GM21825 (cell line): ENCODE measurements around the gene CACNB4.

Source experiments
- ATAC-seq: cut with Tn5 transposase; IDR thresholded peaks from one replicate; pipeline ENCODE4 v1.9.1; 2021; ENCODE audit warnings: mild to moderate bottlenecking, moderate library complexity; ENCODE audit not compliant: unreplicated experiment

CACNB4 gene

DNA sequence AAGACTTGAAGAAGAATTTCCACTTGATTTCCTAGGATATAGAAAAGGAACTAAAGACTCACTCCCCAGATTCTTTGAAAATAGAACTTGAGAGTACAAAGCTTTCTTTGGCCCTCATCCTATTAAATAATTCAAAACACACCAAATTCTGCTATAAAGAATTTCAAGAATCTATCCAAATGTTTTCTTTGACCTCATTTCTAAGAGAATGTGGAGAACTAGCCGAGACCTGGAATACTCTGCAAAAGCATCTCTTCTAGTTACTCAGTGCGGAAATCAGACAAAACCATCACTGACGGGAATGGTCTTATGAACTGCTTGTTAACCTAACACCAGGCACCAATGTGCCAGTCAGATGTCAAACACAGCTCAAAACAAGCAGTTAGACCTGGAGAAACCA, 226.4 kb downstream of the CACNB4 start:
- no peak for ATAC-seq

DNA sequence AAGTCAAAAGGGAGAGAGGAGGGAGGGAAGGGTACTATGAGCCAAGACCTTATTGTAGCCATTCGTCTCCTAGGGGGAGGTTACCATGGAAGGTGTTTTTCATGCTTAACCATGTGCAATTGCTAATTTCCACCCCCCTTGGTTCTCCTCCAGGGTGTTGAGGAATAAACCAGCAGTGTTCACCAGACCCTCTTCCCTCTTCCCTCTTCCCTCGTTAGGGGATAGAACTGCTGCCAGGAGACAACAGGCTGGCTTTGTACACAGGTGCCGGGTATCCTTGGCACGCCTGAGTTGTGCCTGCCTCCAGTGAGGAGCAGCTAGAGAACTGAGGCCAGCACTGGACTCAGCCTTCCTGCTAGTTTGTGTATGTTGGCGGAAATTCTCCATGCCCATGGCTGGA, 229.6 kb downstream of the CACNB4 start:
- no peak for ATAC-seq

DNA sequence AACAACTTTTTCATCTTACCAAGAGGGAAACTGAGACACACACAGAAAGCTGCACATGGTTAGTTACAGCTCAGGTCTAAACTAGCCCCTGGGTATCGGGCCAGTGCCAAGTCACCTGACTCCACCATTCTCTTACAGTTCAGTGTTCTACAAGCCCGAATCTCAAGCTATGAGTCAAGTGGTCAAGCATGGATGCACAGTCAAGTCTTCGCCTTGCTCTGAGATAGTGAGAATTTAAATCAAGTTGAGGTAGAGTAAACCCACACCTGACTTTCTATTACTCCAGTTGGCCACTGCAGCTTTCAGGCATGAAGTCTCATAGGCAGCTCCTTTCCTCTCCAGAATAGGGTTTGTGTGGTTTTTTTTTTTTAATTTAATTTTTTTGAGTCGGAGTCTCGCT, 236.1 kb downstream of the CACNB4 start:
- ATAC-seq = peak; percentile 100

DNA sequence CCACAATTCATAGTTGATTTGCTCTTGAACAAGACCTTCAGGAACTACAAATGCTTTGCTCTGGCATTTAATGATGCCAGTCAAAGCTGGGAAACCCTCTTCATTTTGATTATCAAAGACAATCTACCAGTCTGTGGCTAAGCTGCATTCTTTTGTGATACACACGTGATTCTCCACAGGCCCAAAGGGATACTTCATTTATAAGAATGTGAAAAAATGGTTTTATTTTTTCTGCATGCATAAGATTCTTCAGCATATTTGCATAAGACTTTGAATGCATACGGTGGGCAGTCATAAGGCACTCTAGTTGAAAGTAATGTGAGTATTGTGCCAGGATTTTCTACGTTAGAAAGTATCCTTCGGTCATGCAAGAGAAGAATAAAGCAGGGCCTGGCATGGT, 237.7 kb downstream of the CACNB4 start:
- ATAC-seq = no peak

DNA sequence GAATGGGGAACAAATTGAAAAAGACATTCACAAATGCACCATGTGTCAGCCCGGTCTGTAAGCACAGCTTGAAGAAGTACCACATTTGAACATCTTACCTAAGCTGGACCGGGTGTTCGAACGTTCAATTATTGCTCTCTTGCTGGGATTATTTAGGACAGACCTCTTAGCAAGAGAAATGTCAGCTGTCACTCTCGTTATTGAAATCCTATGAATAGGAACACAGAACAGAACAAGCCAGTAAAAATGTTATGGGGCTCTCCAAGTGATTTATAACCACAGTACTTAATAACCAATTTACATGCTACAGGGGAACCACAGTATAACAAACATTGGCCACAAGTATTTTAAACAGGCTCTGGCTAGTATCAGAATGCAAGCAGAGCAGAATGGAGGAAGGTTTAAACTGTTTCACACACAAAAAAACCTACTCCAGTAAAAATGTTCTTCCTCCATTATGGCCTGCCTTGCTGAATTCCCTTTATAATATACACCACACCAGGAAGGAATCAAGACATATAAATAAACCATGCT, 238.2 kb downstream of the CACNB4 start:
- ATAC-seq = no peak

DNA sequence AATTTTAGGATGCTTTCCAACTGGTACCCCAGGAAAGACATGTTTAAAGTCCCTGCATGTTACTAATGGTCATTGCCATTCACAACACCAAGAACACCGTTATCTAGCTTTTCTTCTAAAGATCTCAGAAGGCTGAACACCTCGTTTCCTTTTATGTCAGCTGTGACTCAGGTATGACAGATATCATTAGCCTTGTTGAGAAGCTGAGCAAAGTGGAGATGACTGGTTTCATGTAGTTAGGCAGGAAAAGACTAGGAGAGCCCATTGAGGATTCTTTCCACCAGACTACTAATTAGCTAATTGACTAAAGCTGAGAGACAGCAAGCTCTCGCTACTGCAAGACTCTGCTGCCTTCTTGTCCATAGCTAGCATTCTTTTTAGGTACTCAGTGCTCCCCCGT, 238.6 kb downstream of the CACNB4 start:
- ATAC-seq = no peak

DNA sequence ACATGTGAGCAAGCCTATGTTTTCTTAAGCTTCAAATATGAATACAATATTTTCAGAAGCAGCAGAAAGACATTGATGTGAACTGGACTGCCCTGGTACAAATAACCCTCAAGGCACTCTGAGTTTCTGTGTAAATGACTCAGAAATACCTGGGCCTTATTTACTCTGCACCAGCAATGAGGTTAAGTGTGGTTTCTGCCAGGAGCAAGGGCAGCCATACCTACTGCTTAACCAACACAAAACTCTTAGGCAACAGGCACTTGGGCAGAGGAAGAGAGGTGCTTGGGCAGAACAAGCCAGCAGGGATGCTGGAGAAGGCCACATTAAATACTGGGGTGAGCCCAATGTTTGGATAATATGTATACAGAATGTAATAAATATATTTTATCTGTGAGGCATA, 241.2 kb downstream of the CACNB4 start:
- no peak for ATAC-seq

DNA sequence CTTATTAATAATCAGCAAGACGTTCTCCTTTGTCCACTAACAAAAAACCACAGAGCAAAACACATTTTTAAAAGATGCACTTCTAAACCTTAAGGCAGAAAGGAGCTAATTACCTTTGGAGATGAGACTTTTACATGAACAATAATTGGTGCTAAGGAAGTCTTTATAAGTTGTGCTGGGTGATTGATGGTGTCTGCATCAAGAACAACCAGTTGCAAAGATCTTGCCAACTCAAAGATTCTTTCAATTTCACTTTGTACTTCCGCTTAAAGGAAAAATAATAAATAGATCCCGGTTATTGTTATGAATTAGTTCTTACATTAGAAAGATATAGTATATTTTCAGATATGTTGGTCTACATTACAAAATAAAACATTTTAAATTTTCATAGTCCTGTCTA, 243.7 kb downstream of the CACNB4 start:
- ATAC-seq = no peak

DNA sequence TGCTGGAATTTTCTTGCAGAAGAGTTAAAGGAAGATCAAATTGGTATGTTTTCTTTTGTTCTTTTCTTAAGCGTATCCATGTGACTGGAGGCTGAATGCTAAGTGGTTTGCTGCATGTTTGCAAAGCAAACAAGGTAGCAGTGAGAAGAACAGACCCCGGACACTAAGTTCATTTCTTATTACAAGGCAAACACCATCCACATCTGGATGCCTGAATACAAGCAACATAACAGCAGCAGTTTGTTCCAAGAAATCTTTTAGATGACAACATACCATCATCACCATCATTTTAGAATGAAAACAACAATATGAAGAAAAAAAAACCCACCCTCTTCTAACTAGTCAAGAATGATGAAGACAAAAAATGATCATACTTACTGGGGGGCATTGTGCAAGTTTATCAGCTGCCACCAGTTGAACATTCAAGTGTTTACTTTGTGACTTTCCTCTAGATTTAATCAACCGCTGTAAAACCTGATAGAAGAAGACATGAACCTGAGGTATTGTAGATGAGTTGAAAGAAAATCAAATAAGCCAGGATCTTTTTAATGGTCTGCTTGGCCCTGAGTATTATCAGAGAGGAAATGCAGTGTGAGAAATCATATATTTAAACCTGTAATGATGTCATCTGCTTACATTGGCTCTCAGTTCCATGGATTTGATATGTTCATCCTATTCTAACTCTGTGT, 245.6 kb downstream of the CACNB4 start:
- no peak for ATAC-seq

DNA sequence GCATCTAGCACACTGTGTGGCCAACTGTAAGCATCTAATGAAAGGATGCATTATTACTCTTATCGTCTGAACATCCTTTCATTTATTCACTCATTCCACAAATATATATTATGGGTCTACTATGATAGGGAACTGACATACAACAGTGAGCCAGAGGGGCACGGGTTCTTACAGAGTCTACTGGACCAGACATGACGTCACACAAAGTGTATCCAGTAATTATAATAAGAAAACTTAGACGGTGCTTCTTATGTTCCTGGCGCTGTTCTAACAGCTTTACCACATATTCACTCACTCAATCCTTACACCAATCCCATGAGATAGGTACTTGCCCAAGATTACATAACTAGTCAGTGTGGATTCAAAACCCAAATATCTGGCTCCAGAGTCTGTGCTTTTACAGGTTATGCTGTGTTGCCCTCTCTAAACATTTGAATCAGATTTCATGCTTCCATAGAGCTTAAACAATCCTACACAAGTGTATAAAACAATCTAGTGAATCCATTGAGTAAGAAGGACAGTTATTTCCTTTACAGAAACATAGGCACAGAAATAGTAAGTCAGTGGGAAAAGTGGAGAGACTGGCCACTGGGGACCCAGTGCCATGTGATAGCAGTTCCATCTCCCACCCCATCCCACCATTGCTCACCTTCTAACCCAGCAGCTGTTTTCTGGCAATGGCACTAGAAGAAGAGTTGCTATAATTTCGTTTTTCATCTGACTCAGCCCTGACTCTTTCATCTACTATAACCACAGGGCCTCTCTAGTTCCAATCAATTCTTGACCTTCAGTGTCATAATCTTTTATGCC, 246.4 kb downstream of the CACNB4 start:
- no peak for ATAC-seq

DNA sequence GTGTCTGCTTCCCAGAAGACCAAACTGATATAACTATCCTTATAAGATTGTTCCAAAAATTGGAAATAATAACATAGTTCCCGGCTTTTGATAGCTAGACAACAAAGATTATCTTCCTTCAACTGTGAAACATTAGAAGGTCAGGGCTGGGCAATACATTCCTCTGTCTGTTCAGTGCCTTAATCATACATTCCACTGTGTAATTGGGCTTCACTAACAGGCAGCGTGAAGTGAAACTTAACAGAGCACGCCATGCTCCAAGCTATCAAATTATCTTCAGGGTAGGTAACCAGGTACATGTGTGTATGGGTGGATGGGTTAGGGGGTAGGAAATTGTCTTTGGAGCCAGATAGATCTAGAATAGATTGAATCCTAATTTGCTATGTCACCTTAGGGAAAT, 247.1 kb downstream of the CACNB4 start:
- ATAC-seq = no peak

DNA sequence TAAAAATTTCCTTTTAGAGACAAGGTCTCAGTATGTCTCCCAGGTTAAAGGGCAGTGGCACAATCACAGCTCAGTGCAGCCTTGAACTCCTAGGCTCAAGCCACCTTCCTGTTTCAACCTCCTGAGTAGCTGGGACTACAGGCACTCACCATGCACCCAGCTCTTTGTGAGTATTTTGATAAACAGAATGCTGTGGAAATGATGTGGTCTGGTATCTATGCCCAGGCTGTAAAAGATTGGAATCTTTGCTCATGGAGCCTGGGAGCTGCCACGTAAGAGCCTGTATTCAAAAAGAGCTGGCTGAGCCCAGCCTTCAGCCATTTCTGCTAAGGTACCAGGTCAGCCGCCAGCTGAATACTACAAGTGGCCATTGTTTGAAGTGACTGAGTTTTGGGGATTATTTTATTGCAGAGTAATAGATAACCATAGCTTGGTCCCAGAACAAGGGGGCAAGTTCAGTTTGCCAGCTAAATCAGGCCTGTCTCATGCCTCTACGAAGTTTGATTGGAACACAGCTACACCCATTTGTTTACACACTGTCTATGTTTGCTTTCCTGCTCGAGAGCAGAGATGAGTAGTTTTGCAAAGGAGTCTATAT, 249.3 kb downstream of the CACNB4 start:
- ATAC-seq = no peak

DNA sequence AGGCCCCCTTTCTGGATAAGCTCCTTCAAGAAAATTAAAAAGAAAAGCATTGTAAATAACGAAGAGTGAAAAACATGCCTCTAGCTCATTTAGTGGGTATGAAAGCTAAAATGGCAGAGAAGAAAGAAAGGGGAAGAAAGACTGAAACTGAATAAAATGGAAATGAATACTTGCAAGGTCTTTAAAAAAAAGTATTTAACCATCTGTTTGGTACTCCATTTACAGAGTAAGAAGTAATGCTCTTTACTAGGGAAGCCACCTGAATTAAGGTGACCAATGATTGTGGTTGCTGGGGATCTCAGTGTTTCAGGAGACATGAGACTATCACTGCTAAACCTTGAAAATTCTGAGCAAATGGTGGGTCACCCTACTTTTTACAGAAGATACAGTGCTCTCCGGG, 253.0 kb downstream of the CACNB4 start:
- ATAC-seq = peak; percentile 55

DNA sequence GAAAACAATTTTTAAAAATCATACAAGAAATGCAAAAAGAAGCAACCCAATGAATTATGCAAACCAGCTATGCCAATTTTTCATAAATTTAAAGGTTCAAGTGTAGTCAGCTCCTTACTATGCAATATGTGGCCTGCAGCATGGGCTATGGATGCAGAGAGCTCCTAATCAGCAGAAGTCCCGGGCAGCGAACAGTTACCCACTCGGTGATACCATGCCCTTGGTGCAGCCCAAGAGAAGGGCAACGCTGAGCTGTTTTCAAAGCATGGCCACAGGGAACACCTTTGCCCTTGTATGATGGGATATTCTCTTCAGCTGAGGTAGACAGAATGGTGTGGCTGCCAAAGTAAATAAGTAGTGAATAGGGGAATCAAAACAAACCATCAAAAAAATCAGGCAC, 253.4 kb downstream of the CACNB4 start:
- no peak for ATAC-seq

DNA sequence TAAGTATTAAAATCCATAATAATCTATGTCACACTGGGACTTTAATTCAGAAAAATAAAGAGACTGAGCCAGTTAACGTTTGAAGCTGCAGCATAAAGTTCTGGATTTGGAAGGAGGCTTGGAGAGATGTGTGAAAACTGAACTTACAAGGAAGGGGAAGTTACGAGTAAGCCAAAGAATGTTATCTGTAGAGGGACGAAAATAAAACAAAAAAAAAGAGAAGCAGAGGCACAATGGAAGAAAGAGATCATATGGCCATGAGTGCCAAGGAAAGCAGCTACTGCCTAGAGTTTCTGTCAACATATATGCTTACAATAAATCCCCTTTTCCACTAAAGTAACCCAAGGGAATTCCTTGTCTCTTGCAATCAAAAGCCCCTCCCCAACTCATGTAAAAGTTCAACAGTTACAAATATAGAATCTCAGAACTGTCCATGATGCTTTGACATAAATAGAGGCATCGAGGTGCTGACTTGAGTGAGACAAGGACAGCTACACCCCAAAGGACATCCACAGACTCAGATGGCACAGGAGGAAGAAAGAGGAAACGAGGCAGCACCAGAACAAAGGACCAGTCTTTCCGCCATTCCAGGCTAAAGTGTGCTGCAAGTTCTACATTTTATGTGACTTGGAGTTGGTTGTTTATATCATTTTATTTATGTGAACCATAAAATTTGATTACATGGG, 254.5 kb downstream of the CACNB4 start:
- ATAC-seq = no peak

DNA sequence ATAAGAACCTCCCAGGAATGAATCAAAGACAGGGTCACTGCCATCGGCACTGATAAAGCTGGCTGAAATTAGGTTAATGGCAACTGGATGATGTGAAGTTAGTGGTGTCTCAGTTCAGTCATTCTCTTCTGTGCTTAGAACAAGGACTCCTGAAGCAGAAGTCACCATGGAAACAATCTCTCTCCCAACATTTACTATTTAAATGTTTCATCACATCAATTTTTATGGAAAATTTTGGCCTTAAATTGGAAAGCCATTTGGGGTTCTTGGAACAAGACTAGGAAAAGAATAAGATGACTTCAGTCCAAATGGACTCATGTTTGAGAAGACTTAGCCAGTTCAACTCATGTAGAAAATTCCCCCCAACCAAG, 255.2 kb downstream of the CACNB4 start:
- ATAC-seq = no peak

DNA sequence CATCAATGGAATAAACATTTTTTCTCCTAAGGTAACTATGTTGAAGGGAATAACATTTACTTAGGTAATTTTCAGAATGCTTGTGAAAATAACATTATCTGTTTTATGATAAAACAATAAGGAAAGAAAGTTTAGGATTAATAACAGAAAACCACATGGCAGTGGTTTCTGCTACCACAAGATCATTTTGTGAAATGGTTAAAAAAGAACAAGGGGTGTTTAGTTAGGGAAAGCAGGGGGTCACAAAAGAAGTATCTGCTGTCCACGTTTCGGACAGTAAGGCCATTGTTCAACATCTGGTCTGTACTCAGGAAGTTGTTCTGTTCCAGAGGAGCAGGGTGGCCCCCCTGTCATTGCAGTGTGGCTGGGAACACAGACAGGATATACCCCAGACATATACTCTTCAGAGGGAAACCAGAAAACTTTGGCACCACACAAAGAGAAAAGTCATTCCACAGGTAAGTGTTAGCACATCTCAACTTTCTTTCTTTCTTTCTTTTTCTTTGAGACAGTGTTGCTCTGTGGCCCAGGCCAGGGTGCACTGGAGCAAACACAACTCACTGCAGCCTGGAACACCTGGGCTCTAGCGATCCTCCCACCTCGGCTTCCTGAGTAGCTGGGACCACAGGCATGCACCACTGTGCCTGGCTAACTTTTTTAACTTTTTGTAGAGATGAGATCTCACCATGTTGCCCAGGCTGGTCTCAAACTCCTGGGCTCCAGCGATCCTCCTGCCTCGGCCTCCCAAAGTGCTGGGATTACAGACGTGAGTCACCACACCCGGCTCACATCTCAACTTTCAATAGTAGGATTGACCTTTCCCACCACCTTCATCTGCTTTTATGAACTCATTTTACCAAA, 255.8 kb downstream of the CACNB4 start:
- ATAC-seq = peak; percentile 34

DNA sequence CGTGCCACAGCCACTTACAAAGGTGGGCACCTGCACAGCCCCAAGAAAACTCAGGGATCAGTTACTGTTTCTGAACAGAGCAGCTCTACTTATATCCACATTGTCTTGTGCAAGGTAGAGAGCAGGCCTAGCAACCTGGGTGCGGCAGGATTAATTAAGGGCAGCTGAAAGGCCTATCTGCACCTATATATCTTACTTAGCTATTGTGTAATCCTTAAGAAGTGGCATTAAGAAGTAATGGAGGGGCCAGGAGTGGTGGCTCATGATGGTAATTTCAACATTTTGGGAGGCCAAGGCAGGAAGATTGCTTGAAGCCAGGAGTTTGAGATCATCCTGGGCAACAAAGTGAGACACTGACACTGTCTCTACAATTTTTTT, 257.8 kb downstream of the CACNB4 start:
- ATAC-seq = no peak

DNA sequence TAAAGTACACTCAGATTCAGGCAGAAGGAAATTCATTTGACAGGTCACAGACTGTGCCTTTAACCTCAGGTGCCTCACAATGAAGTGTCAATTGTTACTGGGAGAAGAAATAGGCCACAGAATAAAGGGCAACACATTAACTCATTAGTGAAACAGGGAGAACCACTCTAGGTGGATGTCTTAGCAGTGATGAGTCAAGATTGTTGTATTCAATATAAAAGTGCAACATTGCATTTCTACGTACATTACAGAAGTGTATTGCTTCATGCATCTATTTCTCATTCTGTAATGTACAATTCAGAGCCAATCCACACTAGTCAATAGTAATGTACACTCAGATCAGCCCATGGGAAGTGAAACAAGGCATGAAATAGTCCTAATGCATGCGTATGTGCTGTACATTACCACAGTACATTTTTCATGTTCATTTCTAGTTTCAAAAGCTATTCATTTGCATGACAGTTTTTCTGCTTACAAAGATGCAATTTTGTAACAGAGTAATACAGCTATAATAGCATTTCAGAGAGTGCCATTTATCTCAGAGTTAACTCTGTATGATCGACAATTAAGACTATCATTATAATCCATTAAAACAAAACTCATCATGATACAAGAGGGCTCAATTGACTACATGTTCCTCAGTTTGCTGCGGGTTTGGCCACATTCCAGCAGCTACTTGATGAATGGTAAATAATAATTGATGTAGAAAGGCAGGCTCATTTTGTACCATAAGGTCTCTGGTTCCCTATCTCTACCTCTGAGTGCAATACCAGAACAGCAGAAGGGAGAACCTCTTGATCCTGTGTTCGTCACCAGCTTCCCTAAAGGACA, 258.4 kb downstream of the CACNB4 start:
- peak; percentile 98 for ATAC-seq

DNA sequence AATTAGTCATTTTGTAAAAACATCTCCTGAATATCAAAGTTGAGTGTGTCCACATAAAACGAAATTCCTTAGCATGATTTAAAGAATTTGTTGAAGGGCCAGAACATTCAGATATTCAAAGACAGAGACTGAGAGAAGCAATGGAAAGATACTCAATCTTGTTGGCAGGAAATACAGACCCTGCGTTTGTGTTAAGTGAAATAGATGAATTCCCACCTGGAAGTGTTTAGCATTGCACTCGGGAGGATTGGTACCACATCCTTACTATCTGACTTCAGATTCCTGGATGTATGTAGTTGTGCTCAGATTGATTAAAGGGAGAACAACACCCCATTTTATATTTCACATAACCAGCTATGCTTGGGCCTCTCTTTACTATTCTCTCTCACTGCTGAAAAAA, 260.9 kb downstream of the CACNB4 start:
- no peak for ATAC-seq
